Kidney (tissue), 14 donors: Measurements from ENCODE around the gene DYDC1. TPM values are rescaled to one million over a fixed set of nuclear protein-coding genes. Genes with fewer than 3 reads are reported as not detected.

Source experiments
- DNase-seq, 5 donors: peaks; one replicate each; pipeline ENCODE4 v3.0.0-alpha.2; 2013 to 2020
- FAIRE-seq: peaks from 2 replicates; lab custom pipeline; 2012; peaks lifted over from hg19 to GRCh38; lab: Jason Lieb, UNC
- H3K27ac ChIP-seq, 2 donors: one replicate each; pipeline ENCODE4 v1.7.0; 2013; ENCODE audit warnings: low read depth in 2 of 2, low read length in 2 of 2, inconsistent platforms in 1 of 2
- H3K27me3 ChIP-seq: one replicate; pipeline ENCODE4 v1.7.1; 2013; ENCODE audit warnings: low read length, inconsistent platforms; ENCODE audit not compliant: control insufficient read depth, insufficient read depth
- H3K36me3 ChIP-seq, 3 donors: one replicate each; pipeline versions ENCODE4 v1.7.0 to v1.7.1; 2013; ENCODE audit warnings: low read length in 3 of 3, control low read depth in 1 of 3, inconsistent platforms in 1 of 3; ENCODE audit not compliant: insufficient read depth in 3 of 3, control insufficient read depth in 2 of 3
- H3K4me1 ChIP-seq, 3 donors: one replicate each; pipeline versions ENCODE4 v1.7.0 to v1.7.1; 2013; ENCODE audit warnings: low read length in 3 of 3, inconsistent platforms in 1 of 3, low read depth in 1 of 3; ENCODE audit not compliant: control insufficient read depth in 2 of 3, insufficient read depth in 2 of 3
- H3K4me3 ChIP-seq, 3 donors: one replicate each; pipeline versions ENCODE4 v1.7.0 to v1.8.1; 2013; ENCODE audit warnings: low read length in 3 of 3, control low read depth in 1 of 3, inconsistent platforms in 1 of 3
- H3K9ac ChIP-seq, 3 donors: one replicate each; pipeline versions ENCODE4 v1.7.0 to v1.7.1; 2013; ENCODE audit warnings: low read length in 3 of 3, control low read depth in 1 of 3, inconsistent platforms in 1 of 3
- H3K9me3 ChIP-seq, 3 donors: one replicate each; pipeline versions ENCODE4 v1.7.0 to v1.7.1; 2013; ENCODE audit warnings: low read length in 3 of 3, control low read depth in 1 of 3, inconsistent platforms in 1 of 3; ENCODE audit not compliant: control insufficient read depth in 2 of 3, insufficient read depth in 1 of 3
- intact Hi-C: fragments of 100-400 bp; cut with DNase I; formaldehyde crosslinking; loops from one replicate; pipeline ENCODE4 v1.11.1; 2022
- polyA plus RNA-seq: library from polyadenylated mRNA; stranded (reverse); fragments of 350-450 nt; fragmentation: Illumina TruSeq; extraction: RNeasy Lipid Tissue Mini Kit (QIAGEN cat#74804); gene quantifications from one replicate; pipeline ENCODE4 v1.2.3, GENCODE V29; 2014; ENCODE audit warnings: low read depth, low replicate concordance; ENCODE audit not compliant: insufficient read depth
- total RNA-seq: library from RNA; stranded (reverse); fragmentation: NEBNext Ultra II Directional; extraction: Animal tissue kit (Norgen Biotek cat#: 25700); gene quantifications from one replicate; pipeline ENCODE4 v1.2.1, GENCODE V29; 2021
- TF ChIP-seq, protein P1 (sequence below): IDR thresholded peaks from 3 replicates; pipeline ENCODE4 v1.5.1; 2012; ENCODE audit warnings: mild to moderate bottlenecking, moderate library complexity, borderline replicate concordance; ENCODE audit not compliant: insufficient read depth; ENCODE audit errors: extremely low read depth
- donor health status: control.
- donor health status: control.
- donor health status: control.
- donor health status: control.
- donor health status: control.
- donor health status: DM: yes; HTN: yes; CAD: no.
- donor health status: Normal renal cell carcinoma (clear cell type).

Gene DYDC1
- total and polyA plus RNA-seq, 2 donors from 2014 or later: not detected

DNA sequence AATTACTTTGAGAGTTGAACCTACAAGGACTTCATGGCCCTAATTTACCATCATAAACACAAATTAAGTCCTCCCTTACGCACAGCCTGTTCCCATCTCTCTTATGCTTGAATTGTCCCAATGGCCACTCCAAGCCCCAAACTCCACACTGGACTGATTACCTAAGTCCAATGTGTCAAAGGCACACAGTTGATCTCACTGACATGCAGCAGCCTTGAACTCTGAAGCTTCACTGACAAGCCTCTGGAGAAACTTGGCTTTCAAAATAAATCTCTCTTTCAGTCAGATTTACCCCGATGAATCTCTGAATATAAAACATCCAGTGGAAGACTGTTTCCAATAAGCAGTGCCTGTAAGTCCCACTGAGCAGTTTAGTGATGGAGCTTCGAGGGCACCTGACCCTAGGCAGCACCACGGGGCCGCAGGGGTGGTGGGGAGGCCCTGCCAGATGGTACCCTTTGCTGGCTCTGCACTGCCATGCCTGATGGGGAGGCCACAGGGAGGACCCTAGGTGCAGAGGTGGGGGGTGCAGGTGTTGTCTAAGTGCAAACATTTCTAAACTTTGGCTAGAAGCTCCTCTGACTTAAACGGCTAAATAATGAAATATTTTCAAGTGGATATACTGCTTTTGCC lies 63.8 kb downstream of the DYDC1 start:
- H3K9me3 ChIP-seq: peaks cover 0 to 4% (median 0%) of the 10 kb centered on the region in 3 donors
- no peaks in the 10 kb centered on the region for H3K27me3 ChIP-seq
- H3K4me3 ChIP-seq: no peak overlapping the region
- intact Hi-C loops: no loop called here
- TF ChIP-seq, protein P1, sequence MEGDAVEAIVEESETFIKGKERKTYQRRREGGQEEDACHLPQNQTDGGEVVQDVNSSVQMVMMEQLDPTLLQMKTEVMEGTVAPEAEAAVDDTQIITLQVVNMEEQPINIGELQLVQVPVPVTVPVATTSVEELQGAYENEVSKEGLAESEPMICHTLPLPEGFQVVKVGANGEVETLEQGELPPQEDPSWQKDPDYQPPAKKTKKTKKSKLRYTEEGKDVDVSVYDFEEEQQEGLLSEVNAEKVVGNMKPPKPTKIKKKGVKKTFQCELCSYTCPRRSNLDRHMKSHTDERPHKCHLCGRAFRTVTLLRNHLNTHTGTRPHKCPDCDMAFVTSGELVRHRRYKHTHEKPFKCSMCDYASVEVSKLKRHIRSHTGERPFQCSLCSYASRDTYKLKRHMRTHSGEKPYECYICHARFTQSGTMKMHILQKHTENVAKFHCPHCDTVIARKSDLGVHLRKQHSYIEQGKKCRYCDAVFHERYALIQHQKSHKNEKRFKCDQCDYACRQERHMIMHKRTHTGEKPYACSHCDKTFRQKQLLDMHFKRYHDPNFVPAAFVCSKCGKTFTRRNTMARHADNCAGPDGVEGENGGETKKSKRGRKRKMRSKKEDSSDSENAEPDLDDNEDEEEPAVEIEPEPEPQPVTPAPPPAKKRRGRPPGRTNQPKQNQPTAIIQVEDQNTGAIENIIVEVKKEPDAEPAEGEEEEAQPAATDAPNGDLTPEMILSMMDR: no peak
- FAIRE-seq (no peak), DNase-seq (peak in 1 of 5 donors; percentile 4)
- H3K9ac ChIP-seq: no peak overlapping the region
- peaks cover 0 to 5% (median 2%) of the 10 kb centered on the region in 3 donors for H3K4me1 ChIP-seq
- H3K36me3 ChIP-seq: no peaks in the 10 kb centered on the region
- H3K27ac ChIP-seq: no peak overlapping the region

DNA sequence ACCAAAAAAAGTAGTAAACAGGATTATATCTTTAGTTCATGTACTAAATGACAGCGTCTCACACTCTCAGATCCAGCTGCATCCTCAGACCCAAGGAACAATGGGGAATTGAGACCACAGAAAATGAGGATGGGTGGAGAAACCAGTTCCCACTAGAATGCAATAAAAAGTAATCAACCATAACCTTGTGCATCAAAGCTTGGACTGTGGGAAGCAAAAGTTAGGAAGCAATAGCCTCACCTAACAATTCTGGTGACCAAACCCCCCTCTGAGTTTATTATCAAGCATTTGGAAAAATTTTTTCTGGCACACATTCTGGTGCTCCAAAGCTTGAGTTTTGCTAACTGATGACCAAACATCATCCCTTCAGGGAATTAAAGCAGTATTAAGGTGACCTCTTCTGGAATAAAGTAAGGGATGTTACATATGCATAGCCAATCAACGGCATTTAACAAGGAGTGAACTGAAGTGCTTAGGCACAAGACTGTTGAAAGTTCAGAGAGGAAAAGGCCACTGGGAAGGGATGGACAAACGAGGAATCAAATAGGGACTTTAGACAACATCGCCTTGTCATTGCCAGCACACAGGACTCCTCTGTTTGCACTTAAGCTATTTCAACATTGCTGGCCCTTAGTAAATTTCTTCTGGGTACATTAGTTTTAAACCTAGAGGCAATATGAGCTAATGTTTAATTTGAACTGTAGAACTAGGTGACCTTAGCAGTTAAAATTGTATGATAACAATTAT lies 65.9 kb downstream of the DYDC1 start:
- H3K27ac ChIP-seq: peak overlapping the region in 1 of 2 donors; percentile 3
- no peaks in the 10 kb centered on the region for H3K36me3 ChIP-seq
- peak in 2 of 5 donors; percentile 74 to 80 for DNase-seq
- H3K4me3 ChIP-seq: no peak overlapping the region
- no peaks in the 10 kb centered on the region for H3K9me3 ChIP-seq
- H3K9ac ChIP-seq: peak overlapping the region in 1 of 3 donors; percentile 1
- intact Hi-C loops: no loop called here
- no peak for FAIRE-seq
- H3K27me3 ChIP-seq: no peaks in the 10 kb centered on the region
- TF ChIP-seq, protein P1: no peak
- peaks cover 0 to 5% (median 2%) of the 10 kb centered on the region in 3 donors for H3K4me1 ChIP-seq

DNA sequence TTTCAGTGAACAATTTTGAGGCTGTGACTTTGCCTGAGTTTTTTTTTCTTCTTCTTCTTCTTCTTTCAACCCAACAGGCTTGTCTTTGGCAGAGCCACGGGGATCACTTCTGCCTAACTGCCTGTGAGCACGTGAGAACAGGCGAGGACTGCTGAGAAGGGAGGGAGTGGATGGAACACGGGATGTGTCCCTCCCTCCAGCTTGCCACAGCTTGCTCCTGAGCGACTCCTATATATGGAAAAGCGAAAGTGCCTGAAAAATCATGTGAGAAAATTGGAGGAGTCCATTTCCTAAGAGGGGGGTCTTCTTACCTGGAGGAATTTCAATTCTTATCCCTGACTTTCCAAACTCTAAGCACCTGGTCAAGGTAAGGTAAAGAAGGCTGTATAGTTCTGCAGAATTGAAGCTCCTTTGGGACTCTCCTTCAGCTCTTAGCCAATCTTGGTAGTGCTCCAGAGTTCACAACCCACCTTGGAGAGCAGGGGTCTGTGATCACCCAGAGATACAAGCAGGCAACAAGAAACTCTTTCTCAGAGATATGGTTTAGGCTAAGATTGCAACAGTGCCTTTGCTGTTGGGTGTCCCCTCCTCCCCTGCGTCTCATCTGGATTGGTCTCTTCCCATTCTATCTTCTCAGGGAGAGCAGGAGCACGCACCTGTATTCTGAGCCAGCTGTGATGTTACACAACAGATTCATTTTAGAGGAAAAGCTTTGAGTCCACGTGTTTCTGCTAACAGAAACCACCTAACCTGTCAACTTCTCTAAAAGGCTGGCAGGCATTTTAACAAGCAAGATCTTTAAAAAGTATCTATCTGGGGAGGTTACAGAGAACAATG lies 66.9 kb downstream of the DYDC1 start, which contains the start of gene MAT1A:
TSS of gene MAT1A (minus strand) at position 208 of the 837 bp plus-strand sequence. CDS start 235 bp downstream, outside the sequence.
- Histone ChIP-seq H3K4me3 (no peak within 1 kb of the TSS), H3K27ac (peak within 1 kb of the TSS in 1 of 2 donors; percentile 3), H3K9me3 (no peaks in the 10 kb centered on the region), H3K27me3 (no peaks in the 10 kb centered on the region), H3K36me3 (no peaks in the 10 kb centered on the region), H3K4me1 (peaks cover 0 to 5% (median 2%) of the 10 kb centered on the region in 3 donors), H3K9ac (peak within 1 kb of the TSS in 1 of 3 donors; percentile 10)
- intact Hi-C loops: no loop called here
- no peak for FAIRE-seq
- TF ChIP-seq, protein P1: no peak
- peak in 2 of 5 donors; percentile 37 to 45 for DNase-seq
